ENCODE data around the gene MCC.

MCC gene

GRCh38 chr5:113061846-113062780, 426.1 kb downstream of the MCC start:
- no peak for TF ChIP-seq CTCF (conservative IDR thresholded peaks at IDR 0.05)
- no peak for TF ChIP-seq ZFX (IDR thresholded peaks at IDR 0.05)
- no peak overlapping the region for H3K27ac ChIP-seq

GRCh38 chr5:113060408-113061025, 427.7 kb downstream of the MCC start:
- TF ChIP-seq CTCF (conservative IDR thresholded peaks at IDR 0.05) (no peak), ZFX (IDR thresholded peaks at IDR 0.05) (no peak)
- H3K27ac ChIP-seq, result no peak overlapping the region

- H3K27ac ChIP-seq, result no peak overlapping the region
- no peak for TF ChIP-seq CTCF (conservative IDR thresholded peaks at IDR 0.05)
- no peak for TF ChIP-seq ZFX (IDR thresholded peaks at IDR 0.05)
Measured at GRCh38 chr5:113059232-113060040, 428.8 kb downstream of the MCC start.

GRCh38 chr5:113058706-113059226, 429.5 kb downstream of the MCC start:
- TF ChIP-seq ZFX (IDR thresholded peaks at IDR 0.05) (no peak), CTCF (conservative IDR thresholded peaks at IDR 0.05) (no peak)
- H3K27ac ChIP-seq, result no peak overlapping the region

GRCh38 chr5:113058269-113058668, 430.0 kb downstream of the MCC start:
- TF ChIP-seq ZFX (IDR thresholded peaks at IDR 0.05), result no peak
- no peak for TF ChIP-seq CTCF (conservative IDR thresholded peaks at IDR 0.05)

GRCh38 chr5:113057557-113057984, 430.7 kb downstream of the MCC start:
- no peak for TF ChIP-seq CTCF (conservative IDR thresholded peaks at IDR 0.05)
- TF ChIP-seq ZFX (IDR thresholded peaks at IDR 0.05), result no peak
- no peak overlapping the region for H3K27ac ChIP-seq

More at GRCh38 chr5:113058269-113058668, 430.0 kb downstream of the MCC start:
- no peak overlapping the region for H3K27ac ChIP-seq
